Lower lobe of right lung (tissue), 2 donors: ENCODE measurements around the gene DLX2. TPM values are rescaled to one million over a fixed set of nuclear protein-coding genes. Genes with fewer than 3 reads are reported as not detected.
"Not testable (repeated sequence)": the region's sequence is repeated elsewhere in the genome, so short reads cannot be mapped to it uniquely, and the experiment has no call there.

Experiments
- ATAC-seq, 2 donors: fragments of 200-7000 bp; cut with Tn5 transposase; one replicate each; pipeline ENCODE4 v1.9.1; 2020 to 2022; ENCODE audit warnings: mild to moderate bottlenecking in 2 of 2, moderate library complexity in 2 of 2
- DNase-seq: peaks from one replicate; pipeline ENCODE4 v3.0.0-alpha.2; 2020
- H3K27ac ChIP-seq: fragments of 200-600 bp; one replicate; pipeline ENCODE4 v1.8.0; 2022
- H3K27me3 ChIP-seq: fragments of 200-600 bp; one replicate; pipeline ENCODE4 v1.8.0; 2022; ENCODE audit warnings: low read depth
- H3K36me3 ChIP-seq: fragments of 200-600 bp; one replicate; pipeline ENCODE4 v1.8.0; 2022; ENCODE audit warnings: mild to moderate bottlenecking
- H3K4me1 ChIP-seq: fragments of 200-600 bp; one replicate; pipeline ENCODE4 v1.8.0; 2022
- H3K4me3 ChIP-seq: fragments of 200-600 bp; one replicate; pipeline ENCODE4 v1.8.0; 2022; ENCODE audit warnings: mild to moderate bottlenecking
- H3K9me3 ChIP-seq: fragments of 200-600 bp; one replicate; pipeline ENCODE4 v1.8.0; 2022
- intact Hi-C: fragments of 100-400 bp; cut with DNase I; formaldehyde crosslinking; loops from one replicate; pipeline ENCODE4 v1.11.0; 2022
- total RNA-seq: library from RNA; stranded (reverse); fragmentation: NEBNext Ultra II Directional; extraction: Animal tissue kit (Norgen Biotek cat#: 25700); gene quantifications from one replicate; pipeline ENCODE4 v1.2.1, GENCODE V29; 2021
- TF ChIP-seq, protein P1 (sequence below): fragments of 200-600 bp; IDR thresholded peaks from one replicate; pipeline ENCODE4 v1.8.0; 2022; ENCODE audit warnings: antibody characterized with exemption, mild to moderate bottlenecking
- donor health status: DM: no; HTN: yes; CAD: no; lungs with severe emphysema.

DLX2 gene
- total RNA-seq, 1 donor from 2014 or later, result not detected

DNA sequence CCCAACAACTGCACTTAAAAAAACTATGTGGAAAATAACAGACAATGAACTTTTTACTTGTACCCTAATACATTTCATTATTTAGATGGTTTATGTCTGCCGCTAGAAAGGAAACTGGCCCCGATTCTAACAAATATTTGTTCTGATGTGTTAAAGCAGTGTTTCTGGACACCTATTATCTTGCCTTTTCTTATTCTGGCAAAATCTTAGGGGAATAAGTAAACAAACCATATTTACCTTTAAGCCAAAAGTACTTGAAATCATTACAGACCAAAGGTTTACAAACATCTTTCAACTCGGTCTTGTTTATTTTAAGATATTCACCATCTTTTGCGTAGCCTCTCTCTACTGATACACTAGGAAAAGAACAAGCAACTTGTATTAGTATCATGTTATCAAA, 29.2 kb downstream of the DLX2 start:
- H3K27me3 ChIP-seq, result peaks cover 12% of the 10 kb centered on the region
- DNase-seq, result no peak
- no peaks in the 10 kb centered on the region for H3K9me3 ChIP-seq
- no peak overlapping the region for H3K4me3 ChIP-seq
- H3K36me3 ChIP-seq, result no peaks in the 10 kb centered on the region
- intact Hi-C loops, result no loop called here
- no peak for ATAC-seq
- no peaks in the 10 kb centered on the region for H3K4me1 ChIP-seq
- TF ChIP-seq, protein P1, sequence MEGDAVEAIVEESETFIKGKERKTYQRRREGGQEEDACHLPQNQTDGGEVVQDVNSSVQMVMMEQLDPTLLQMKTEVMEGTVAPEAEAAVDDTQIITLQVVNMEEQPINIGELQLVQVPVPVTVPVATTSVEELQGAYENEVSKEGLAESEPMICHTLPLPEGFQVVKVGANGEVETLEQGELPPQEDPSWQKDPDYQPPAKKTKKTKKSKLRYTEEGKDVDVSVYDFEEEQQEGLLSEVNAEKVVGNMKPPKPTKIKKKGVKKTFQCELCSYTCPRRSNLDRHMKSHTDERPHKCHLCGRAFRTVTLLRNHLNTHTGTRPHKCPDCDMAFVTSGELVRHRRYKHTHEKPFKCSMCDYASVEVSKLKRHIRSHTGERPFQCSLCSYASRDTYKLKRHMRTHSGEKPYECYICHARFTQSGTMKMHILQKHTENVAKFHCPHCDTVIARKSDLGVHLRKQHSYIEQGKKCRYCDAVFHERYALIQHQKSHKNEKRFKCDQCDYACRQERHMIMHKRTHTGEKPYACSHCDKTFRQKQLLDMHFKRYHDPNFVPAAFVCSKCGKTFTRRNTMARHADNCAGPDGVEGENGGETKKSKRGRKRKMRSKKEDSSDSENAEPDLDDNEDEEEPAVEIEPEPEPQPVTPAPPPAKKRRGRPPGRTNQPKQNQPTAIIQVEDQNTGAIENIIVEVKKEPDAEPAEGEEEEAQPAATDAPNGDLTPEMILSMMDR, result no peak
- no peak overlapping the region for H3K27ac ChIP-seq

DNA sequence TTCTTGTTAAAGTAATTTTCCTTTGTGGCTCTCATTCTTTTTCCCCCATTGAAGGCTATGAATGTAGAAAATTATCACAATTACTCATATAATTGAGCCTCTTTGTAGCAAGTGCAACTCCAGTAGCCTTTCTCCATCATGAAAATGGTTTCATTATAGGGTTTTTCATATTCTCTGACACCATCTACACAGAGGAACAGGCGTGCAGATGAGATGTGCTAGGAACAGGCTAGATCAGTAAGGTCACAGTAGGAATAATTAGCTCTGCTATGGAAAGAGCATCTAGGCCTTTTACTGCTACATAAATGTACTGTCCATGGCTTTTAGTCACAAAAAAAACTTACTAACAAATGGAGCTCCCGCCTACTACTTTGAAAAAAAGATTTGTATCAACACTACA, 30.0 kb downstream of the DLX2 start:
- no peak for DNase-seq
- no peaks in the 10 kb centered on the region for H3K36me3 ChIP-seq
- H3K4me1 ChIP-seq, result no peaks in the 10 kb centered on the region
- TF ChIP-seq, protein P1, result no peak
- no peak overlapping the region for H3K4me3 ChIP-seq
- no peaks in the 10 kb centered on the region for H3K9me3 ChIP-seq
- no peak overlapping the region for H3K27ac ChIP-seq
- H3K27me3 ChIP-seq, result peaks cover 7% of the 10 kb centered on the region
- intact Hi-C loops, result no loop called here
- ATAC-seq, result no peak

DNA sequence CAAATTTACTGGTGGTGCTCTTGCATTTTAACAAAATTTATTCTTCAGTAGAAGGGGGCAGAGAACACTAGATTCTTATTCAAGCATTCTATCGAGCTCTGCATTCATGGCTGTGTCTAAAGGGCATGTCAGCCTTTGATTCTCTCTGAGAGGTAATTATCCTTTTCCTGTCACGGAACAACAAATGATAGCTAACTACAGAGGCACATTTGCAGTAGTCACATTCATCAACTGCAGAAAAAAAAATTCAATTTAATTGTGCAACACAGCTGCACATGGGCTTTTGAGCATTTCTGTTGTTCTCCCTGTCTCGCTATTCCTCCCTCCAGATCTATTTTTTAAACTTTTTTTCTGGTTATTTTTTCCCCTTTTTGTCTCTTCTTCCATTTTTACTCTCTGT, 30.4 kb downstream of the DLX2 start:
- peaks cover 7% of the 10 kb centered on the region for H3K27me3 ChIP-seq
- intact Hi-C loops, result no loop called here
- ATAC-seq, result no peak
- H3K27ac ChIP-seq, result no peak overlapping the region
- H3K4me1 ChIP-seq, result no peaks in the 10 kb centered on the region
- TF ChIP-seq, protein P1, result no peak
- no peak for DNase-seq
- H3K9me3 ChIP-seq, result no peaks in the 10 kb centered on the region
- no peak overlapping the region for H3K4me3 ChIP-seq
- no peaks in the 10 kb centered on the region for H3K36me3 ChIP-seq

DNA sequence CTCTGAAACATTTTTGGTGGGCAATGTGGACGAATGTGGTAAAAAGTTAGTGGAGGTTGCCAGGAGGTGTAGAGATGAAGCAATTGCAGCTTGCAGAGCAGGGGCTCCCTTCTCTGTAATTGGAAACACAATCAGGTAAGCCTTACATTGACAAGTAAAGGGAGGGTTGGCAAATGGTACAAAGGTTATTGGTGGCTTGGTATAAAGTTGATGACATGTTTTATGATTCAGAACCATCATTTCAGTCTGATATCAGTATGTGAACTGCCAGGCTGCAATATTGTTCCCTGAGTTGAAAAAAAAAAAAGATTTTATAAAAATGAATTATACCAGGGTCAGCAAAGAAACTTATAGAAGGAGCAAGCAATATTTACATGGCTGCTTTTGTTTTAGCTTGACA, 31.8 kb downstream of the DLX2 start:
- no peak for ATAC-seq
- TF ChIP-seq, protein P1, result no peak
- Histone ChIP-seq H3K27me3 (no peaks in the 10 kb centered on the region), H3K4me3 (no peak overlapping the region), H3K9me3 (no peaks in the 10 kb centered on the region), H3K4me1 (no peaks in the 10 kb centered on the region), H3K36me3 (no peaks in the 10 kb centered on the region), H3K27ac (no peak overlapping the region)
- DNase-seq, result no peak
- intact Hi-C loops, result no loop called here

DNA sequence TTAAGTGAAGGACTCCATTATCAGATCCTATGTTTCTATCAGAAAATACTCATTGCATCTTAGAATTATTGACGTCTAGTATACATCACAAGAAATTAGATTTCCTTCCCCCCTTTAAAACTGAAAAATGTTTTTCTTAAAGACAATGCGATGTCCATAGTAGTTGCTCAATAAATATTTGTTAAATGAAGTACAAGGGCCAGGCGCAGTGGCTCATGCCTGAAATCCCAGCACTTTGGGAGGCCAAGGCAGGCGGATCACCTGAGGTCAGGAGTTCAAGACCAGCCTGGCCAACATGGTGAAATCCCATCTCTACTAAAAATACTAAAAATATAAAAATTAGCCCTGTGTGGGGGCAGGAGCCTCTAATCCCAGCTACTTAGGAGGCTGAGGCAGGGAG, 34.8 kb downstream of the DLX2 start:
- H3K27me3 ChIP-seq, H3K4me3 ChIP-seq, H3K9me3 ChIP-seq, H3K4me1 ChIP-seq, H3K36me3 ChIP-seq, H3K27ac ChIP-seq, DNase-seq, ATAC-seq, intact Hi-C loops: not testable (repeated sequence)

DNA sequence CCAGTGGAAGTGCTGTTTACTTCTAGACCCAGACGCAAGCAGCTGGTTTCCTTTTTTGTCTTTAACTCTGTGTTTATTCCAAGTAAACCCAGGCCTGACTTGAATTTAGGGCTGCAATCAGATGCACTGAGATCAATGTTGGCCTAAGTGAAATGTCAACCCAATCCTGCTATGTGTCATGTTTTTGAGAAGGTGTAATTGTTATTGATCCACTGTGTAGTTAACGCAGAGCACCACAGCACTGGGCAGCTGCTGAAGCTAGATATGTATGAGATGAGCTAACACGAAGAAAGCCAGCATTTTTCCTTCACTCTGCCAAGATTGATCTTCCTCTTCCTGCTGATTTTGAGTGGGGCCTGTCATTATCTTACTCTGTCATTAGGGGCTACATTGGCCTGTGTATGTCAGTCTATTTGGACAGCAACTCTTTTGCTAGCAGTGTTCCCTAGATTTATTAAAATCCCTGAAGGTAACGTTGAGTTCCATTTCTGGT, 36.3 kb downstream of the DLX2 start:
- intact Hi-C loops, result no loop called here
- DNase-seq, result no peak
- no peaks in the 10 kb centered on the region for H3K9me3 ChIP-seq
- no peak overlapping the region for H3K4me3 ChIP-seq
- ATAC-seq, result no peak
- no peak overlapping the region for H3K27ac ChIP-seq
- H3K27me3 ChIP-seq, result no peaks in the 10 kb centered on the region
- TF ChIP-seq, protein P1, result no peak
- H3K36me3 ChIP-seq, result no peaks in the 10 kb centered on the region
- H3K4me1 ChIP-seq, result no peaks in the 10 kb centered on the region
